Measurements from ENCODE around the gene UNC93A. TPM values are rescaled to one million over a fixed set of nuclear protein-coding genes. Genes with fewer than 3 reads are reported as not detected.
"Not testable (repeated sequence)": the region's sequence is repeated elsewhere in the genome, so short reads cannot be mapped to it uniquely, and the experiment has no call there.

The UNC93A gene
- total RNA-seq, 1 experiment from 2014 or later = not detected

DNA sequence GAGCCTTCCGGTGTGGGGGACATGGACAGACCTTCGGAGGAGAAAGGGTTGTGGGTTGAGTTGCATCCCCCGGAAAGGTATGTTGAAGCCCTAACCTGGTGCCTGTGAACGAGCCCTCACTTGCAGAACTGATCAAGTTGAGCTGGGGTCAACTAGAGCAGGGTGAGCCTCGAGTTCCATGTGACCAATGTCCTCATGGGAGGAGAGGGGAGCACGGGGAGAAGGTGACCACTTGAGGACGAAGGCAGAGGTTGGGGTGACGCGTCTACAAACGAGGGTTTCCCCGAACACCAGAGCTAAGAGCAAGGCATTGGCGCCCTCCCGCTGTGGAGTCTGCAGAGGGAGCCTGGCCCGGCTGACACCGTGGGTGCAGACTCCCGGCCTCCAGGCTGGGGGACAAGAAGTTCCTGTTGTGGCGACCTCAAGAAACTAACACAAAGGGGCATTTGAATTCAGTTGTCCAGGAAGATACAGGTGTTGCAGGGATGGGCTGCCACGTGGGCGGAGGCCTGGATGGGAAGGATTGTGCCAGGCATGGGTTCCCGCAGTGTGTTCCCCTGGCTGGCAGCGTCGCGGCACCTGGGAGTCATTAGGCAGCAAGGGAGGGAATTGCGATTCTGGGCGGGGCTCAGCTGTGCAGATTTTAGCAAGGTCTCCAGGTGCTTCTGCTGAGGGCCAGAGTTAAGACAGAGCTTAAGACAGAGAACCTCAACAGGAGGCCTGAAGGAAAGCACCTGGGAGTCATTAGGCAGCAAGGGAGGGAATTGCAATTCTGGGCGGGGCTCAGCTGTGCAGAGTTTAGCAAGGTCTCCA is 20.4 kb upstream of the UNC93A start:
- no peak for DNase-seq (ENCODE audit: low read depth)

- no peak for DNase-seq (ENCODE audit: low read depth)
These were observed 19.0 kb upstream of the UNC93A start for GRCh38 chr6:167272151-167272550.

GRCh38 chr6:167272696-167273379 is 18.3 kb upstream of the UNC93A start:
- no peak for DNase-seq (ENCODE audit: low read depth)

DNA sequence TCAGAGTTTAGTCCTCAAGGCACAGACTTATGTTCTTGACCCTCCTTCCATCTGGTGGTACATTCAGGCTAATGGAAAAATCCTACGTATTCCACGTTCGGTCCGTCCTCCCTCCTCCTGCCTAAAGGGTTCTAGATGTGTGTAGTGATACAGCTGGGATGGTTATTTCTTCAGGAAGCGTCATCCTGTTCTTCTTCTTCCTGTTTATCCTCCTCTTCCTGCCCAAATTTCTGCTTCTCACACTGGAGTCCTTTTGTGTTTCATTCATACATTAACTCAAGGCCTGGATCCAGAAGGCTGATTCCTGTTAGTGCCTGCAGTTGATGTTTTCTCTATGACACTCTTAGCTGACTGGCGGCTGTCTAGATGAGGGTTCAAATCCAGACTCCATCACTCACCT is 16.8 kb upstream of the UNC93A start:
- DNase-seq (ENCODE audit: low read depth) = no peak

- DNase-seq (ENCODE audit: low read depth) = no peak
These were observed 16.1 kb upstream of the UNC93A start for GRCh38 chr6:167275001-167275400.

- no peak for DNase-seq (ENCODE audit: low read depth)
These were observed 15.7 kb upstream of the UNC93A start for GRCh38 chr6:167275436-167275835.

- DNase-seq (ENCODE audit: low read depth) = no peak
These were observed 14.2 kb upstream of the UNC93A start for GRCh38 chr6:167276772-167277533.

DNA sequence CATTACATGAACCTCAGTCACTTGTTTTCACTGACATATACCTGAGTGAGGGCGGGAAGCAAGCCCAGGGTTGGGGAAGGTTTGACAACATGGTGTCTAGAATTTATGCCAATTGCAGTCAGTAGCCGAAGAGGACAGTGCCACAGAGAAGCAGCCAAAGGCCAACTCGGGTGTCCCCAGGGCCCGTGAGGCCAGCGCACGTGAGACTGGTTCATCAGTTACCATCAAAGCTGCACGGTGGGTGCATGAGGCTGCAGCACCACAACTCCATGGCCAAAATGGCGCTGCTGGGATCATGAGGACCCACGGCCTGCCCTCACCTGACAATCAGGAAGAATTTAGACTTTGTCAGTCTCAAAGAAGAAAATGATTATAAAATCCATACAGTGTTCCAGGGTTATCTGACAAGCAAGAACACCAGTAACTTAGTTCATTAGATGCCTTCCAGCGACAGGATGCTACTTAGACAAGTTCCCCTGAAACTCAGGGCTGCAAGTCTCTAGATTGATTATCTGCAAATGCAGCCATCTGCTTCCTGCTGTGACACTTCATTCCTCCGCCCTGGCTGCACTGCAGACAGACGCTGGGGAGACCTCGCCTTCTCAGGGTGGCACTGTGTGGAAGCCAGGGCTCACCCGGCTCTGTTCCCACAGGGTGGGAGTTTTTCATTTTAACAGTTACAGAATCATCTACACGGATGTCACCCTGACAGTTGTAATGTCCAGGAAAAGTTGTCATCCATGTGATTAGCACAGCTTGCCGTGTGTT is 12.8 kb upstream of the UNC93A start:
- DNase-seq (ENCODE audit: low read depth) = not testable (repeated sequence)

DNA sequence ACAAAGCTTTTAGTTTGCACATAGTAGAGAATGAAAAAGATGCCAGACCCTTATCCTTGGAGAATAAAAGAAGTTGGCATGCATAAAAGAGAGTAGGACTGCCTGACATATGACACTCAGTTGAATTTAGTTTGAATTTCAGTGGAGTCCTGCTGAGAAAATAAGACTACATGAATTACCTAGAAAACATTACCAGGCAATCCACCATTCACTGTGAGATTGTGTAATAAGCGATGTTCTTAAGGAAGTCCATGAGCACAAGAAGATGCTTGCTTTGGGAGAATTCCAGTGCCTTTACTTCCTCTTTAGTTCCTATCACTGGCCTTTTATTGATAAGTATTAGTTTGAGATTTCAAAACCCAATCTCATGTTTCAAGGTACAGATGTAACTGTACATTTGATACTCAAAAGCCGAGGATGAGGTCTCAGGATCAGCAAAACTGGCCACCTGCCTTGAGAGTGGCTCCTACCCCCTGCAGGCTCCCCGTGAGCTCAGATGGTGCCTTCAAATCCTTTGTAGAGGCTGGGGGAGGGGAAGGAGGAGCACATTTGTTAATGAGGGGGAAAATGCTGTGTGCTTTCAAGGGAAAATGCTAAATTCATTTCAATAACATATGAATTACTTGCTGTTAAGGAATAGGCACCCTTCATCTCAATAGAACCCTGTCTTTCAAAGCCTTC is 11.2 kb upstream of the UNC93A start:
- DNase-seq (ENCODE audit: low read depth) = no peak

DNA sequence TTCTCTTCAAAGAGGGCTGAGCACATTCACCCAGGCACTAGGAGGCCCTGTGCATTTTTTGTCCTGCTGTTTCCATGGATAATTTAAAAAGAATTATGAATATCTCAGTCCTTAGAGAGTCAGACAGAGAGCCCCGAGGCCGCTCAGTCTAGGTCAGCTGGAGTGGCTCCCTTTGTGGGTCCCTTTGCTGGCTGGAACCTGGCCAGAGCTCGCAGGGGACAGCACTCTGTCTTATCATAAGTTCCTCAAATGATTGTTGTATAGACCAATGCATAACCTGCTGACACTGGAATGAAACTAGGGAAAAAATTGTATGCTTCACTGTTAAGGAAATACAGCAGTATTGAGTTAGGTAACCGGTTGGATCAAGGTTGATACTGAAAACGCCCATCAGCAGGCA is 10.6 kb upstream of the UNC93A start:
- not testable (repeated sequence) for DNase-seq (ENCODE audit: low read depth)

GRCh38 chr6:167282165-167282564 is 8.9 kb upstream of the UNC93A start:
- no peak for DNase-seq (ENCODE audit: low read depth)

DNA sequence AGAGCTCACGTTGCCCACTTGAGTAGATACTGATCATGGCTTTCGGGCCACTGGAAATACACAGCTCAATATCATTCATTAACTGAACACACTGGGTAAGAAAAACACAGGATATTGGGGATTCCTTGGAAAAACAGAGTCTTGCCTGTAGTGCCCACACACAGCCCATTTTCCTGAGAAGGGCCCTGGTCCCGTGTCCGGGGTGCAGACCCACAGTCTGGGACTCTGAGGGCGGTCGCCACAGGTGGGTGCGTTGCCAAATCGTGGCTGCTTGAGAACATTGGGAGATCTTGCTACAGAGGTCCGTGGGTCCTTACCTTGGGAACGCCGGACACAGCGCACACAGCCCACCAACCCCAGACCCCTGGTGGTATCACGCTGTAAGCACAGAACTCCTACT is 6.5 kb upstream of the UNC93A start:
- DNase-seq (ENCODE audit: low read depth) = not testable (repeated sequence)

GRCh38 chr6:167285077-167285770 is 5.9 kb upstream of the UNC93A start:
- DNase-seq (ENCODE audit: low read depth) = no peak

DNA sequence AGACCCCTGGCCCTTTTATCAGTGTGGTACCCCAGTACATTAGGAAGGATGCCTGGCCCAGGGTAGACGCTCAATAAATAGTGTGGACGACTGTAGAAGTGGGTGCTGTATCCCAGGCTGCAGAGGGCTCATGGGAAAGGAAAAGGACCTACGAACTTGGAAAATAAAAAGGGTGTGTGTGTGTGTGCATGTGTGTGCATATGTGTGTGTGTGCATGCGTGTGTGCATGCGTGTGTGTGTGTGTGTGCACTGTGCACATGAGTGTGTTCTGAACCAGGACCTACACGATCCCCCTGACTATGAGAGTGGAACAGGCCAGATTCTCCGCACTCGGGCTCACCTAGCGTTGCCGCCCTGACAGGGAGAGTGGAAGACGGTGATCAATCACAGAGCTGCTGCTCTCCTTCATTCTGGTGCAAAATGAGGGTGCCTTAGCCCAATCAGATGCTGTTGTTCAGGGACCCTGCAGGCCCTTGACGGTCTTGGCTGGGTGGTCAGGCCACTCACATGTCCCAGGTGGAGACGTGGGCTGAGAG is 3.5 kb upstream of the UNC93A start:
- no peak for DNase-seq (ENCODE audit: low read depth)

GRCh38 chr6:167288591-167289225 is 2.4 kb upstream of the UNC93A start:
- peak; percentile 11 for DNase-seq (ENCODE audit: low read depth)

- not testable (repeated sequence) for DNase-seq (ENCODE audit: low read depth)
These were observed 1.8 kb upstream of the UNC93A start for GRCh38 chr6:167289291-167289690.

GRCh38 chr6:167291623-167292300 is 647 bp downstream of the UNC93A start:
- no peak for DNase-seq (ENCODE audit: low read depth)

GRCh38 chr6:167292301-167293087 is 1.4 kb downstream of the UNC93A start:
- no peak for DNase-seq (ENCODE audit: low read depth)

Measured in Daoy (cell line).